ENCODE data around the gene EIF4H. TPM values are rescaled to one million over a fixed set of nuclear protein-coding genes. Genes with fewer than 3 reads are reported as not detected.

EIF4H gene
- total RNA-seq, 1 donor from 2014 or later, result 214 TPM

GRCh38 chr7:74173491-74173865 lies 678 bp upstream of the EIF4H start:
- Histone ChIP-seq H3K4me3 (peak overlapping the region; percentile 97), H2AFZ (replicated peaks) (peak overlapping the region; percentile 88), H3K27me3 (no peaks in the 10 kb centered on the region), H3K9me3 (ENCODE audit: low read depth) (no peaks in the 10 kb centered on the region), H3K79me2 (ENCODE audit: low read depth) (peaks cover 58% of the 10 kb centered on the region), H3F3A (ENCODE audit: low read depth) (peaks cover 9% of the 10 kb centered on the region), H3K27ac (no peak overlapping the region), H3K4me2 (peak overlapping the region; percentile 95), H3K9ac (peak overlapping the region; percentile 75), H4K20me1 (ENCODE audit: low read depth) (peaks cover 40% of the 10 kb centered on the region), H3K36me3 (peaks cover 15% of the 10 kb centered on the region), H3K4me1 (peaks cover 21% of the 10 kb centered on the region)
- TF ChIP-seq EZH2phosphoT487 (IDR thresholded peaks at IDR 0.05) (no peak), EZH2 (IDR thresholded peaks at IDR 0.05) (no peak)
- TF ChIP-seq, protein P1, sequence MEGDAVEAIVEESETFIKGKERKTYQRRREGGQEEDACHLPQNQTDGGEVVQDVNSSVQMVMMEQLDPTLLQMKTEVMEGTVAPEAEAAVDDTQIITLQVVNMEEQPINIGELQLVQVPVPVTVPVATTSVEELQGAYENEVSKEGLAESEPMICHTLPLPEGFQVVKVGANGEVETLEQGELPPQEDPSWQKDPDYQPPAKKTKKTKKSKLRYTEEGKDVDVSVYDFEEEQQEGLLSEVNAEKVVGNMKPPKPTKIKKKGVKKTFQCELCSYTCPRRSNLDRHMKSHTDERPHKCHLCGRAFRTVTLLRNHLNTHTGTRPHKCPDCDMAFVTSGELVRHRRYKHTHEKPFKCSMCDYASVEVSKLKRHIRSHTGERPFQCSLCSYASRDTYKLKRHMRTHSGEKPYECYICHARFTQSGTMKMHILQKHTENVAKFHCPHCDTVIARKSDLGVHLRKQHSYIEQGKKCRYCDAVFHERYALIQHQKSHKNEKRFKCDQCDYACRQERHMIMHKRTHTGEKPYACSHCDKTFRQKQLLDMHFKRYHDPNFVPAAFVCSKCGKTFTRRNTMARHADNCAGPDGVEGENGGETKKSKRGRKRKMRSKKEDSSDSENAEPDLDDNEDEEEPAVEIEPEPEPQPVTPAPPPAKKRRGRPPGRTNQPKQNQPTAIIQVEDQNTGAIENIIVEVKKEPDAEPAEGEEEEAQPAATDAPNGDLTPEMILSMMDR (IDR thresholded peaks at IDR 0.05), result no peak
- no peaks in the 10 kb centered on the region for H3K27me3 Mint-ChIP-seq (ENCODE audit: insufficient read depth, low read depth)
- H3K4me3 Mint-ChIP-seq, result peak overlapping the region; percentile 89
- peak overlapping the region; percentile 46 for H3K27ac Mint-ChIP-seq
- no peak for DNase-seq (ENCODE audit: low spot score)
- H3K4me1 Mint-ChIP-seq, result peaks cover 33% of the 10 kb centered on the region
- H3K9me3 Mint-ChIP-seq, result no peaks in the 10 kb centered on the region
- peaks cover 8% of the 10 kb centered on the region for H3K36me3 Mint-ChIP-seq

GRCh38 chr7:74174606-74175082 lies 488 bp downstream of the EIF4H start:
- peak overlapping the region; percentile 83 for H3K27ac ChIP-seq
- Mint-ChIP-seq H3K4me3 (peak overlapping the region; percentile 99), H3K9me3 (no peaks in the 10 kb centered on the region), H3K4me1 (peaks cover 39% of the 10 kb centered on the region), H3K27ac (peak overlapping the region; percentile 99), H3K36me3 (peaks cover 12% of the 10 kb centered on the region), H3K27me3 (ENCODE audit: insufficient read depth, low read depth) (no peaks in the 10 kb centered on the region)
- peak overlapping the region; percentile 97 for H3K4me3 ChIP-seq
- H3K4me2 ChIP-seq, result peak overlapping the region; percentile 91
- no peaks in the 10 kb centered on the region for H3K27me3 ChIP-seq
- H4K20me1 ChIP-seq (ENCODE audit: low read depth), result peaks cover 51% of the 10 kb centered on the region
- H3F3A ChIP-seq (ENCODE audit: low read depth), result peaks cover 9% of the 10 kb centered on the region
- TF ChIP-seq EZH2phosphoT487 (IDR thresholded peaks at IDR 0.05), result no peak
- TF ChIP-seq, protein P1 (IDR thresholded peaks at IDR 0.05), result no peak
- no peak for TF ChIP-seq EZH2 (IDR thresholded peaks at IDR 0.05)
- H3K9ac ChIP-seq, result peak overlapping the region; percentile 99
- no peaks in the 10 kb centered on the region for H3K9me3 ChIP-seq (ENCODE audit: low read depth)
- peaks cover 70% of the 10 kb centered on the region for H3K79me2 ChIP-seq (ENCODE audit: low read depth)
- no peak overlapping the region for H2AFZ ChIP-seq (replicated peaks)
- peaks cover 15% of the 10 kb centered on the region for H3K36me3 ChIP-seq
- DNase-seq (ENCODE audit: low spot score), result peak; percentile 75
- peaks cover 21% of the 10 kb centered on the region for H3K4me1 ChIP-seq

- TF ChIP-seq, protein P1 (IDR thresholded peaks at IDR 0.05), result no peak
- no peak for TF ChIP-seq EZH2 (IDR thresholded peaks at IDR 0.05)
- TF ChIP-seq EZH2phosphoT487 (IDR thresholded peaks at IDR 0.05), result no peak
- Histone ChIP-seq H3K4me2 (peak overlapping the region; percentile 91), H3K27me3 (no peaks in the 10 kb centered on the region), H3K79me2 (ENCODE audit: low read depth) (peaks cover 76% of the 10 kb centered on the region), H3K27ac (no peak overlapping the region), H3K9me3 (ENCODE audit: low read depth) (no peaks in the 10 kb centered on the region), H3F3A (ENCODE audit: low read depth) (peaks cover 9% of the 10 kb centered on the region), H2AFZ (replicated peaks) (no peak overlapping the region), H3K4me1 (peaks cover 21% of the 10 kb centered on the region), H3K9ac (peak overlapping the region; percentile 99), H3K4me3 (peak overlapping the region; percentile 97), H3K36me3 (peaks cover 15% of the 10 kb centered on the region), H4K20me1 (ENCODE audit: low read depth) (peaks cover 58% of the 10 kb centered on the region)
- no peaks in the 10 kb centered on the region for H3K9me3 Mint-ChIP-seq
- H3K27ac Mint-ChIP-seq, result peak overlapping the region; percentile 64
- H3K27me3 Mint-ChIP-seq (ENCODE audit: insufficient read depth, low read depth), result no peaks in the 10 kb centered on the region
- peak; percentile 12 for DNase-seq (ENCODE audit: low spot score)
- H3K4me3 Mint-ChIP-seq, result peak overlapping the region; percentile 99
- H3K4me1 Mint-ChIP-seq, result peaks cover 39% of the 10 kb centered on the region
- peaks cover 12% of the 10 kb centered on the region for H3K36me3 Mint-ChIP-seq
Measured at GRCh38 chr7:74175340-74175739, 1.2 kb downstream of the EIF4H start.
